ENCODE data around the gene PHF3. TPM values are rescaled to one million over a fixed set of nuclear protein-coding genes. Genes with fewer than 3 reads are reported as not detected.

Gene PHF3
- total RNA-seq, 1 experiment from 2014 or later = 46.4 TPM

DNA sequence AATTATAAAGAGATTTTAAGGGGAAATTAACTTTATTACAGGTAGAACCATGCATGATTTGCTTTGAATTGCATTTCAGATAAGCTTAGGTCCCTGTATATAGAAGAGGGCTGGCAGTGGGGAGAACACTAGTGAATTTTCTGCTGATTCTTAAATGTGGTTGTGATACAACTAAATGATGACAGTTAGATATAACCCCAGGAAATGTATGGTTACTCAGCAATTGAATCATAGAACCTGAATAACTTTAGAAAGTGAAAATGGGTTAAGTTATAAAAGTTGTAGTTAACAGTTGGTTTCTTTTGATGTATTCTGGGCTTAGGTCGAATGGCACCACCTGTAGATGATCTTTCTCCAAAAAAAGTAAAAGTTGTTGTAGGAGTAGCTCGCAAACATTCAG, 70.1 kb downstream of the PHF3 start:
- Mint-ChIP-seq H3K9me3 (ENCODE audit: unreplicated experiment) (no peaks in the 10 kb centered on the region), H3K4me1 (ENCODE audit: insufficient read depth, unreplicated experiment) (no peaks in the 10 kb centered on the region), H3K27ac (ENCODE audit: low read depth, unreplicated experiment) (no peak overlapping the region), H3K27me3 (ENCODE audit: insufficient read depth, unreplicated experiment) (no peaks in the 10 kb centered on the region), H3K36me3 (ENCODE audit: insufficient read depth, unreplicated experiment) (peaks cover 91% of the 10 kb centered on the region), H3K4me3 (ENCODE audit: unreplicated experiment) (no peak overlapping the region)
- ChIA-PET POLR2A (no interaction called here), CTCF (interaction anchor here (0.9 to 1.4 kb wide), 2 partner anchors 107 to 356 kb away, joined by 3 to 4 read pairs; no protein-coding TSS in a partner anchor)
- no peak for DNase-seq (ENCODE audit: unreplicated experiment)
- intact Hi-C loops (cut with micrococcal nuclease) = no loop called here
- no TSS peak for BruUV-seq (replicated peaks)
- TF ChIP-seq CTCF (IDR thresholded peaks at IDR 0.05; ENCODE audit: unreplicated experiment) = no peak

DNA sequence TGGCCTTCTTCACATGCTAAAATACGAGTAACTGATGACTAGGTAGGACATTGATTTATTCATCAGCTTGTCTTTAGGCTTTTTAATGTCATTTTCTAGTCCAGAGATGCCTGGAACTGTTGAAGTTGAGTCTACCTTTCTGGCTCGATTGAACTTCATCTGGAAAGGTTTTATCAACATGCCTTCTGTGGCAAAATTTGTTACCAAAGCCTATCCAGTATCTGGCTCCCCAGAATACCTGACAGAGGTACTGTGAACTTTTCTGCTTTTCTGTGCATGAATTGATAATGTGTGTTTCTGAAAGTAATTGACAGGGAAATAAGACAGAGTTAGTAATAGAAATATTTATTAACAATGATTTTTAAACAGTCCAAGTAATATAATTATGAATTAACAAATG, 71.0 kb downstream of the PHF3 start:
- Mint-ChIP-seq H3K27me3 (ENCODE audit: insufficient read depth, unreplicated experiment) (no peaks in the 10 kb centered on the region), H3K9me3 (ENCODE audit: unreplicated experiment) (no peaks in the 10 kb centered on the region), H3K36me3 (ENCODE audit: insufficient read depth, unreplicated experiment) (peaks cover 91% of the 10 kb centered on the region), H3K4me3 (ENCODE audit: unreplicated experiment) (no peak overlapping the region), H3K27ac (ENCODE audit: low read depth, unreplicated experiment) (no peak overlapping the region), H3K4me1 (ENCODE audit: insufficient read depth, unreplicated experiment) (no peaks in the 10 kb centered on the region)
- BruUV-seq (replicated peaks) = no TSS peak
- ChIA-PET CTCF (interaction anchor here (0.9 kb wide), 1 partner anchor 357 kb away, joined by 3 read pairs; no protein-coding TSS in a partner anchor), POLR2A (no interaction called here)
- intact Hi-C loops (cut with micrococcal nuclease) = no loop called here
- no peak for DNase-seq (ENCODE audit: unreplicated experiment)
- no peak for TF ChIP-seq CTCF (IDR thresholded peaks at IDR 0.05; ENCODE audit: unreplicated experiment)

DNA sequence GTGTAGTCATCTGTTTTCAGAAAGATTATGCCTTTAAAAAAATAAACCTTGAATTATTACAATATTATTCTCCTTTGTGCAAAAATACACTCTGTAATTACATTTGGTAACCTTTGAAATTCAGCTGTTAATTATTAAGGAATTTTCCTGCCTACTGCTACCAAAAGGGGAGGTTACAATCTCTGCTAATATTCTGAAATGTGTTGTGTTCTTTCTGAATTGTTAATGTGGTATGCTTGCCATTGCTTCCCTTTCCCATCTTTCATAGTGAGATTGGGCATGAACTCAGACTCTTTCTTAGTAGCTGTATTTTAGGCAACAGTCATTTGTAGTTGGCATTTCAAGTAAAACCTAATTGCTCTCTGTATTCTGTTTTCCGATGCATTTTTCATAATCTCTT, 73.0 kb downstream of the PHF3 start:
- BruUV-seq (replicated peaks) = no TSS peak
- H3K4me1 Mint-ChIP-seq (ENCODE audit: insufficient read depth, unreplicated experiment) = peaks cover 6% of the 10 kb centered on the region
- intact Hi-C loops (cut with micrococcal nuclease) = no loop called here
- POLR2A ChIA-PET = interaction anchor here (0.6 kb wide), 1 partner anchor 64 kb away, joined by 5 read pairs; no protein-coding TSS in a partner anchor
- no peak overlapping the region for H3K4me3 Mint-ChIP-seq (ENCODE audit: unreplicated experiment)
- no peaks in the 10 kb centered on the region for H3K9me3 Mint-ChIP-seq (ENCODE audit: unreplicated experiment)
- CTCF ChIA-PET = interaction anchor here (0.9 kb wide), 1 partner anchor 52 kb away, joined by 7 read pairs; no protein-coding TSS in a partner anchor
- peaks cover 91% of the 10 kb centered on the region for H3K36me3 Mint-ChIP-seq (ENCODE audit: insufficient read depth, unreplicated experiment)
- H3K27ac Mint-ChIP-seq (ENCODE audit: low read depth, unreplicated experiment) = no peak overlapping the region
- no peaks in the 10 kb centered on the region for H3K27me3 Mint-ChIP-seq (ENCODE audit: insufficient read depth, unreplicated experiment)
- no peak for TF ChIP-seq CTCF (IDR thresholded peaks at IDR 0.05; ENCODE audit: unreplicated experiment)
- DNase-seq (ENCODE audit: unreplicated experiment) = no peak

GRCh38 chr6:63709148-63709547, 73.5 kb downstream of the PHF3 start:
- no peaks in the 10 kb centered on the region for H3K9me3 Mint-ChIP-seq (ENCODE audit: unreplicated experiment)
- no peak overlapping the region for H3K27ac Mint-ChIP-seq (ENCODE audit: low read depth, unreplicated experiment)
- intact Hi-C loops (cut with micrococcal nuclease) = no loop called here
- TF ChIP-seq CTCF (IDR thresholded peaks at IDR 0.05; ENCODE audit: unreplicated experiment) = no peak
- H3K36me3 Mint-ChIP-seq (ENCODE audit: insufficient read depth, unreplicated experiment) = peaks cover 93% of the 10 kb centered on the region
- ChIA-PET CTCF (no interaction called here), POLR2A (interaction anchor here (0.6 kb wide), 1 partner anchor 25 kb away, joined by 3 read pairs; no protein-coding TSS in a partner anchor)
- BruUV-seq (replicated peaks) = no TSS peak
- H3K4me1 Mint-ChIP-seq (ENCODE audit: insufficient read depth, unreplicated experiment) = peaks cover 6% of the 10 kb centered on the region
- DNase-seq (ENCODE audit: unreplicated experiment) = no peak
- H3K4me3 Mint-ChIP-seq (ENCODE audit: unreplicated experiment) = no peak overlapping the region
- no peaks in the 10 kb centered on the region for H3K27me3 Mint-ChIP-seq (ENCODE audit: insufficient read depth, unreplicated experiment)

Measured in MCF 10A (cell line).